K562 (cell line): ENCODE results near the gene TMEM217. TPM values are rescaled to one million over a fixed set of nuclear protein-coding genes. Genes with fewer than 3 reads are reported as not detected.

ENCODE experiments used
- ARID3B ChIP-seq: fragments of 250-450 bp; sonication (Bioruptor Pico); IDR thresholded peaks from 2 replicates; pipeline ENCODE4 v1.4.0; 2020; ENCODE audit warnings: borderline replicate concordance
- C11orf30 ChIP-seq: fragments of 450-650 bp; IDR thresholded peaks from 2 replicates; pipeline ENCODE4 v1.6.1; 2016; ENCODE audit warnings: low read depth, mild to moderate bottlenecking
- CBFA2T2 ChIP-seq: fragments of 450-650 bp; conservative IDR thresholded peaks from 2 replicates; pipeline ENCODE4 v1.6.1; 2017; ENCODE audit warnings: mild to moderate bottlenecking
- CC2D1A ChIP-seq: fragments of 450-650 bp; IDR thresholded peaks from 2 replicates; pipeline ENCODE4 v1.6.1; 2017; ENCODE audit warnings: mild to moderate bottlenecking
- CGGBP1 ChIP-seq: fragments of 250-450 bp; sonication (Bioruptor Pico); IDR thresholded peaks from 2 replicates; pipeline ENCODE4 v1.9.0; 2021; ENCODE audit warnings: mild to moderate bottlenecking
- ELF1 ChIP-seq: fragments of 200-800 bp; sonication (Bioruptor generic); IDR thresholded peaks from 2 replicates; pipeline ENCODE4 v1.6.1; 2016; ENCODE audit warnings: missing genetic modification characterization, missing compliant biosample characterization
- FOXP1 ChIP-seq: sonication (generic); formaldehyde crosslinking; IDR thresholded peaks from 2 replicates; pipeline ENCODE4 v1.8.0; 2022; ENCODE audit warnings: mild to moderate bottlenecking, missing genetic modification reagents
- HOMEZ ChIP-seq: fragments of 250-450 bp; sonication (Bioruptor Pico); IDR thresholded peaks from 2 replicates; pipeline ENCODE4 v1.4.0; 2020; ENCODE audit warnings: mild to moderate bottlenecking, moderate library complexity
- ID3 ChIP-seq, 2 experiments: fragments of 250-450 bp in 1 of 2; fragments of 450-650 bp in 1 of 2; sonication (Bioruptor Pico) in 1 of 2; IDR thresholded peaks; 2 replicates each; pipeline versions ENCODE4 v1.6.1 to v1.8.0; 2016 to 2021; ENCODE audit warnings: mild to moderate bottlenecking in 2 of 2, moderate library complexity in 2 of 2, missing compliant biosample characterization in 1 of 2, missing genetic modification characterization in 1 of 2
- L3MBTL2 ChIP-seq: fragments of 450-650 bp; IDR thresholded peaks from 2 replicates; pipeline ENCODE4 v1.6.1; 2016; ENCODE audit warnings: mild to moderate bottlenecking, moderate library complexity
- MCM5 ChIP-seq: fragments of 450-650 bp; IDR thresholded peaks from 2 replicates; pipeline ENCODE4 v1.6.1; 2016; ENCODE audit warnings: low read depth
- MTA2 ChIP-seq: fragments of 450-650 bp; IDR thresholded peaks from 2 replicates; pipeline ENCODE4 v1.6.1; 2016; ENCODE audit warnings: low read depth
- NEUROD1 ChIP-seq: fragments of 150-350 bp; IDR thresholded peaks from 2 replicates; pipeline ENCODE4 v1.6.1; 2014; ENCODE audit warnings: borderline replicate concordance, low read length, low read depth; ENCODE audit not compliant: partially characterized antibody
- PML ChIP-seq: IDR thresholded peaks from 2 replicates; pipeline ENCODE4 v1.6.1; 2012; ENCODE audit warnings: low read length, inconsistent platforms
- POLR3G ChIP-seq: IDR thresholded peaks from 2 replicates; pipeline ENCODE4 v1.6.1; 2011; ENCODE audit not compliant: insufficient read length, insufficient replicate concordance; ENCODE audit errors: extremely low read depth
- RBFOX2 ChIP-seq: fragments of 200-400 bp; formaldehyde crosslinking; IDR thresholded peaks from 2 replicates; pipeline ENCODE4 v1.6.1; 2017; ENCODE audit warnings: low read depth, mild to moderate bottlenecking, low read length, moderate library complexity
- XRCC5 ChIP-seq: fragments of 200-400 bp; formaldehyde crosslinking; IDR thresholded peaks from 2 replicates; pipeline ENCODE4 v1.6.1; 2017; ENCODE audit warnings: low read depth, mild to moderate bottlenecking, low read length
- ZBTB49 ChIP-seq: sonication (generic); formaldehyde crosslinking; IDR thresholded peaks from 2 replicates; pipeline ENCODE4 v1.8.0; 2022; ENCODE audit warnings: missing genetic modification reagents, mild to moderate bottlenecking, borderline replicate concordance
- ZKSCAN8 ChIP-seq: fragments of 200-800 bp; sonication (Bioruptor generic); IDR thresholded peaks from 2 replicates; pipeline ENCODE4 v1.6.1; 2016; ENCODE audit warnings: missing genetic modification characterization, missing compliant biosample characterization
- ZNF124 ChIP-seq: sonication (generic); formaldehyde crosslinking; IDR thresholded peaks from 2 replicates; pipeline ENCODE4 v1.8.1; 2022; ENCODE audit warnings: missing genetic modification reagents
- ZNF184 ChIP-seq: sonication (generic); formaldehyde crosslinking; IDR thresholded peaks from 2 replicates; pipeline ENCODE4 v1.5.0; 2020; ENCODE audit warnings: missing genetic modification reagents
- ZNF253 ChIP-seq: fragments of 250-450 bp; sonication (Bioruptor Pico); conservative IDR thresholded peaks from 2 replicates; pipeline ENCODE4 v1.6.1; 2021; ENCODE audit warnings: mild to moderate bottlenecking
- ZNF41 ChIP-seq: fragments of 250-450 bp; sonication (Bioruptor Pico); conservative IDR thresholded peaks from 2 replicates; pipeline ENCODE4 v1.4.0; 2020; ENCODE audit warnings: mild to moderate bottlenecking
- polyA plus RNA-seq, 8 experiments: library from polyadenylated mRNA; depleted of rRNA in 4 of 8; stranded (reverse) in 5 of 8; unstranded in 3 of 8; fragments of >200 nt; fragmentation: Nextera tagmentation in 2 of 8; fragmentation: Illumina TruSeq in 1 of 8; extraction: Ambion mirVana in 2 of 8; extraction: Trizol in 1 of 8; gene quantifications; 2 replicates each; pipeline versions ENCODE4 v1.2.1 to v1.2.3, GENCODE V29; 2011 to 2014; ENCODE audit warnings: inconsistent platforms in 1 of 8, missing spikeins in 1 of 8
- total RNA-seq, 7 experiments: library from RNA; depleted of rRNA in 6 of 7; stranded (reverse); fragments of >200 nt in 6 of 7; fragmentation: Illumina TruSeq in 2 of 7; extraction: Trizol in 2 of 7; gene quantifications; 2 replicates each; pipeline versions ENCODE4 v1.2.1 to v1.2.3, GENCODE V29; 2011 to 2021; ENCODE audit warnings: low replicate concordance in 1 of 7

TMEM217 gene
- total and polyA plus RNA-seq, 9 of the 15 experiments (the other 6 are each of a cell fraction or from before 2014, with no cell fraction given): 1.3 to 8.0 (median 1.9) TPM

- TF ChIP-seq XRCC5 (no peak), ZKSCAN8 (no peak; the same call in 1 of the 2 replicates), CC2D1A (peak; percentile 52; the same call in 1 of the 2 replicates), ZNF184 (CRISPR knock-in tag) (no peak), NEUROD1 (peak; percentile 44), ELF1 (no peak), MCM5 (no peak), L3MBTL2 (peak; percentile 77), RBFOX2 (0 out of 2 replicates have a peak, but pooled peaks have one; percentile 26), FOXP1 (CRISPR knock-in tag) (no peak), ZNF41 (CRISPR knock-in tag) (peak; percentile 60; the same call in 1 of the 2 replicates), ZNF253 (CRISPR knock-in tag) (no peak), HOMEZ (CRISPR knock-in tag) (no peak), MTA2 (peak; percentile 35; the same call in 1 of the 2 replicates), ZBTB49 (CRISPR knock-in tag) (no peak), CGGBP1 (CRISPR knock-in tag) (no peak), ARID3B (CRISPR knock-in tag) (no peak), ZNF124 (CRISPR knock-in tag) (no peak), CBFA2T2 (0 out of 2 replicates have a peak, but pooled peaks have one; percentile 11), PML (peak; percentile 23; the same call in 1 of the 2 replicates), ID3 (CRISPR knock-in tag; IDR thresholded peaks at IDR 0.05) (no peak), ID3 (tag; IDR thresholded peaks at IDR 0.05) (peak; percentile 92), POLR3G (no peak), C11orf30 (peak; percentile 74; the same call in 1 of the 2 replicates)
These were observed 17.8 kb downstream of the TMEM217 start (continued) for GRCh38 chr6:37239950-37240713.
